ENCODE data around the gene ACCS.

Gene ACCS

DNA sequence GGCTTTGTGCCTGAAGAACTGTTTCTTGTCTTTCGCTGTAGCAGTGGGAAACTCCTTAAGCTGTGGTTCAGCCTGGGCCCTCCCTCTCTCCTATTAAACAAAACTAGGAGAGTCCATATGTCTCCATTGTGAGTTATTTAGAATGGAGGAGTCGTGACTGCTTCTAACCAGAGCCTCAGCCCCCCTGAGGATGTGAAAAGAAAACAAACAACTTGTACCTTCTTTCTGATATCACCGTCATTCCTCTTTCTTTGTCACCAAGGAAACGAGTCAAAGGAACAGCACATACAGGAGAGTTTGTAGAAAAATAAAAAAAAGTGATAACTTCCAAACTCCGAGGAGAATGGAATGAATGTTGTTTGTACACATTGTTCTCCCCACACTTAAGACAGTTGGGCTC lies 17.8 kb downstream of the ACCS start:
- in situ Hi-C loops (cut with HindIII; ENCODE audit: low sequenced_read_pairs), result no loop called here

GRCh38 chr11:44085330-44085729 lies 19.3 kb downstream of the ACCS start:
- in situ Hi-C loops (cut with HindIII; ENCODE audit: low sequenced_read_pairs), result no loop called here

- in situ Hi-C loops (cut with HindIII; ENCODE audit: low sequenced_read_pairs), result no loop called here
These were observed 22.3 kb downstream of the ACCS start for GRCh38 chr11:44088377-44088776.

GRCh38 chr11:44088871-44089270 lies 22.8 kb downstream of the ACCS start:
- in situ Hi-C loops (cut with HindIII; ENCODE audit: low sequenced_read_pairs), result no loop called here

GRCh38 chr11:44090539-44090938 lies 24.5 kb downstream of the ACCS start:
- in situ Hi-C loops (cut with HindIII; ENCODE audit: low sequenced_read_pairs), result no loop called here

DNA sequence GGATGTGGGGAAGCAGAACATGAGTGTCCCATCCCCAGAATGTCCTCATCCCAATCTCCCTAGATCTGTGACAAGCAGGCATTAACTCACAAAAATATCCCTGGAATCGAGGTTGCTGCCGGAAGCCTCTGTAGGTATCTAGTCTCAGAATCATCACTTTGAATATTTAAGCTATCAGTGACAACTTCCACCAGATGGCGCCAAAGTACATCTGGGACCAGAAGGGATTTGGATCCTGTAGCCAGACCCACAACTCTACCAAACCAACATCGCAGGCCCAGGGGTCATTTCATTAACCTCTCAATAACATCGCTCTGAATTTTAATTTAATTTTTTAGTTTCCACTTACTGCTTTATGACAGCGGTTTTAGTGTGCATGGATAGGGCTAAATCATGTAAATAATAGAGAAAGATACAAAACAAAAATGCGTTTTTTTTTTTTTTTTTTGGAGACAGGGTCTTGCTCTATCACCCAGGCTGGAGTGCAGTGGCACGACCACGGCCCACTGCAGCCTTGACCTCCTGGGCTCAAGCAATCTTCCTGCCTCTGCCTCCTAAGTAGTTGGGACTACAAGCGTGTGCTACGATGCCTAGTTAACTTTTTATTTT lies 28.3 kb downstream of the ACCS start:
- in situ Hi-C loops (cut with HindIII; ENCODE audit: low sequenced_read_pairs), result no loop called here

DNA sequence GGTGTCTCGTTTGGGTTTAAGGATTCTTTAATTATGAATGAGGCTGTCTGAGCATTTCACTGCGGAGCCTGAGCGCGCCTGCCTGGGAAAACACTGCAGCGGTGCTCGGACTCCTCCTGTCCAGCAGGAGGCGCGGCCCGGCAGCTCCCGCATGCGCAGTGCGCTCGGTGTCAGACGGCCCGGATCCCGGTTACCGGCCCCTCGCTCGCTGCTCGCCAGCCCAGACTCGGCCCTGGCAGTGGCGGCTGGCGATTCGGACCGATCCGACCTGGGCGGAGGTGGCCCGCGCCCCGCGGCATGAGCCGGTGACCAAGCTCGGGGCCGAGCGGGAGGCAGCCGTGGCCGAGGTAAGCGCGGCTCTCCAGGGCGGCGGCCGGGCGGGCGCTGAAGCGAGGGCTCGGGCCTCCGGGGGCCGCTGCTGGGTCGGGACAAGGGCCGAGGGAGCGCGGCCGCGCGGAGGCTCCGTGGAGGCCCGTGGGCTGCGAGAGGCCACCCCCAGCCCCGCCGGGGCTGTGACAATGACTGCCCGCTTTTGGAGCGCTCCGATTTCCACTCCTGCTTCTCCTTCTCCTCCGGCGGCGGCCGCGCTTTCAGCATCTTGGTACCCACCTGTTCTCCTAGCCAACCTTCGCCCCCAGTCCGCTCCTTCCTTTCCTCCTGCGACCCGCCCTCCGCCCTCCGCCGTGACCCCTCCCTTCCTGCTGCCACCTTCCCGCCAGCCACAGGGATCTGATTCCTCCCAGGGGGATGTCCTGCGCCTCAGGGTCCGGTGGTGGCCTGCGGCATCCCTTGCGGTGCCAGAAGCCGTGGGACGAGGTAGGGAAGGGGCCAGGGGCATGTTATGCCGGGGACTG lies 29.7 kb downstream of the ACCS start, which contains the start of gene EXT2:
Gene EXT2 (plus strand): TSS at position 173 of the 854 bp plus-strand sequence. CDS start 12,035 bp downstream, outside the sequence.
- in situ Hi-C loops (cut with HindIII; ENCODE audit: low sequenced_read_pairs), result no loop called here

- in situ Hi-C loops (cut with HindIII; ENCODE audit: low sequenced_read_pairs), result no loop called here
These were observed 30.5 kb downstream of the ACCS start for GRCh38 chr11:44096360-44097185.

DNA sequence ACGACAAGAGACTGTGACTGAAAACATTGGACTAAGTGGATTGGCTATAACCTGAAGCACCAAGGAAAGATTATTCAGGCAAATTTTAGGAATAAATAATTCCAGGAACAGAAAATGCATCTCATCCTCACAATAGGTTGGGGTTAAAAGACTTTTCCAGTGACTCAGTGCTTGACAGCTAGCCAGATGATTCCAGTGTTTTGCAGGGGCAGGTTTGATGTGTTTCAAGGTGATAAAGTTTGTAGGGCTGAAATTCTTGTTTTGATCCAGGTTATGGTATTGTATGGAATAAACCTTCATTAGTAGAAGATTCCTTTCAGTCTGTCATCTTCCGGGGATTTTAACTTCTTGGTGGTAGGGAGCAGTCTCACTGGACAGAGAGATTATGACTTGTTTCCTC lies 31.8 kb downstream of the ACCS start:
- in situ Hi-C loops (cut with HindIII; ENCODE audit: low sequenced_read_pairs), result no loop called here

GRCh38 chr11:44101098-44101497 lies 35.0 kb downstream of the ACCS start:
- in situ Hi-C loops (cut with HindIII; ENCODE audit: low sequenced_read_pairs), result loop anchor here (25.0 kb wide), 2 partner anchors 436 to 786 kb away; no protein-coding TSS in a partner anchor

- in situ Hi-C loops (cut with HindIII; ENCODE audit: low sequenced_read_pairs), result loop anchor here (25.0 kb wide), 2 partner anchors 433 to 783 kb away; no protein-coding TSS in a partner anchor
These were observed 38.6 kb downstream of the ACCS start for GRCh38 chr11:44104481-44105294.

GRCh38 chr11:44108260-44108659 lies 42.2 kb downstream of the ACCS start:
- in situ Hi-C loops (cut with HindIII; ENCODE audit: low sequenced_read_pairs), result loop anchor here (25.0 kb wide), 2 partner anchors 429 to 779 kb away; no protein-coding TSS in a partner anchor

GRCh38 chr11:44110231-44110679 lies 44.2 kb downstream of the ACCS start:
- in situ Hi-C loops (cut with HindIII; ENCODE audit: low sequenced_read_pairs), result loop anchor here (25.0 kb wide), 2 partner anchors 427 to 777 kb away; no protein-coding TSS in a partner anchor

DNA sequence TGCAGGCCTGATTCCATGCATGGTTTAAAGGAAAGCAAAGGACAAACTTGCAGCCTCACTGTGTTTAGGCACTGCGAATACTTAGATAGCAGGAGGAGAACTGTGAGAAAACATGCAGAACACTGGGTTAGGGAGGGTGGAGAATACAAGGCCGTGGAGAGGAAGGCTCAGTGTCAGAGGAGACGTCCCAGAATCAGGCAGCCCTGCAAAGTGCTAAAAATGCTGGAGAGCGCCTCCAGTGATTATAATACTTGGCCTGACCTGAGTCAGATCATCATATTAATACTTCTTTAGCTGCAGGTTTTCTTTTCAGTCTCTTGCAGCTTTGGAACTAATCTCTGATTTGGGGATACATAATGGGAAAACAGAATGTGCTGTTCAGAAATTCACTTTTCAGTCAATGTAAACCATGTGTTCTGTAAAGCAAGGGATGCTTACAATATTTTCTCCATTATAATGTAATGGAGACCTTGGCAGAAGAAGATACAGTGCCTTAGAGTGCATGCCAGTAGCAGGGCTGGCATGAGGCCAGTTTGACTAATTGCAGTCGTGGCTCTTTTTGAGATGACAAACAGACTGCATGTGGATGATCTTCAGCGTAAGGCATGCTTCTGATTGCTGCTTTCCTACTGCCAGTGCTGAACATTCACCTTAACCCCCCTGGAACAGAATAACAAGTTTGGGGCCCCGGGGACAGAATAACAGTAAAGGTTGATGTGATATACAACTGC lies 46.2 kb downstream of the ACCS start:
- in situ Hi-C loops (cut with HindIII; ENCODE audit: low sequenced_read_pairs), result loop anchor here (25.0 kb wide), 2 partner anchors 425 to 775 kb away; no protein-coding TSS in a partner anchor

DNA sequence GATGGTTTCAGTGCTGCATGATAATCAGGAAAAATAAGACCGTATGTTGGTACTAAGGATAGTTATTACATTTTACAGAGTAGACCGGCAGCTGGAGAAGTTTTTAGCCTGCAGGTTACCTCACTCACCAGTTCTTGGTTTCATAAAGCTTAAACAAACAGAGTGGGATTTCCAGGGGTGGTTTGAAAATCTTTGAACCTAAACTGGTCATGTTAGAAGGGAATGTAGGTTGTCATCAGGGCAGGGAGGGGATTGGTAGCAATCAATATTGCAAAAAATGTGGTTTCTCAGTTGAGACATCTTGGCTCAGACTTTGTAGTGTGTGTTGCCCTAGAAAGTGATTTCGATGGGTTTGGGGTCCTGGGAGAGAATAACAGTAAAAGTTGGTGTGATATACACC lies 46.9 kb downstream of the ACCS start:
- in situ Hi-C loops (cut with HindIII; ENCODE audit: low sequenced_read_pairs), result loop anchor here (25.0 kb wide), 2 partner anchors 424 to 774 kb away; no protein-coding TSS in a partner anchor

GRCh38 chr11:44113572-44113971 lies 47.5 kb downstream of the ACCS start:
- in situ Hi-C loops (cut with HindIII; ENCODE audit: low sequenced_read_pairs), result loop anchor here (25.0 kb wide), 2 partner anchors 424 to 774 kb away; no protein-coding TSS in a partner anchor

DNA sequence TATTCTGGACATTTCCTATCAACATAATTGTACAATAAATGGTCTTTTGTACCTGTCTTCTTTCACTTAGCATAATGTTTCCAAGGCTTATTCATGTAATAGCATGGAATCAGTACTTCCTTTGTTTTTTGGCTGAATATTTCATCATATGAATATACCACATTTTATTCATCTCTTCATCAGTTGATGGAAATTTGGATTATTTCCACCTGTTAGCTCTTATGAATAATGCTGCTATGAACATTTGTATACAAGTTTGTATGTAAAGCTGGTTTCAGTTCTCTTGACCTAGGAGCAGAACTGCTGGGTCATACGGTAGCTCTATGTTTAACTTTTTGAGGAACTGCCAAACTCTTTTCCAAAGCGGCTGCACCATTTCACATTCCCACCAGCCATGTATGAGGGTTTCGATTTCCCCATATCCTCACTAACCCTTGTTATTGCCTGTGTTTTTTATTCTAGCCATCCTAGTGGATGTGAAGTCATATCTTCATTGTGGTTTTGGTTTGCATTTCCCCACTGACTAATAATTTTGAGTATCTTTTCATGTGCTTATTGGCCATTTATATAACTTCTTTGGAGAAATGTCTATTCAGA lies 50.3 kb downstream of the ACCS start:
- in situ Hi-C loops (cut with HindIII; ENCODE audit: low sequenced_read_pairs), result loop anchor here (25.0 kb wide), 2 partner anchors 421 to 771 kb away; no protein-coding TSS in a partner anchor

DNA sequence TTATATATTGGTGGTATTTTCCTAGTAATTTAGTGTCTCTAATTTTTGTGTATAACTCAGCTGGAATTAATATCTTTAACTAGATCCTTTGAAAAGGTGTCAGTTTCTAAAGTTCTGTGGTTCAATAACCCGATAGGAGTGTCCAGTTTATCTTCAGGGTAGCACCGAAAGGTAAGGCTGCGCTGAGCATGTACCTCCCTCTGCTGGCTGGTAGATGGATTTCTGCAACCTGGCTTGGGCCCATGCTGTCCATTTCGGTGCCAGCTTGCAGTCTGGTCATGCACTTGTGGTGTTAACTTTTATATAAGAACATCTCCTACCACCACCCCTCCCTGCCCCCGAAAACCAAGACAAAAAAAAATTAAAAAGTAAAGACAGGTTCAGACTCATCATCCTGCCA lies 54.1 kb downstream of the ACCS start:
- in situ Hi-C loops (cut with HindIII; ENCODE audit: low sequenced_read_pairs), result loop anchor here (25.0 kb wide), 2 partner anchors 417 to 767 kb away; no protein-coding TSS in a partner anchor

DNA sequence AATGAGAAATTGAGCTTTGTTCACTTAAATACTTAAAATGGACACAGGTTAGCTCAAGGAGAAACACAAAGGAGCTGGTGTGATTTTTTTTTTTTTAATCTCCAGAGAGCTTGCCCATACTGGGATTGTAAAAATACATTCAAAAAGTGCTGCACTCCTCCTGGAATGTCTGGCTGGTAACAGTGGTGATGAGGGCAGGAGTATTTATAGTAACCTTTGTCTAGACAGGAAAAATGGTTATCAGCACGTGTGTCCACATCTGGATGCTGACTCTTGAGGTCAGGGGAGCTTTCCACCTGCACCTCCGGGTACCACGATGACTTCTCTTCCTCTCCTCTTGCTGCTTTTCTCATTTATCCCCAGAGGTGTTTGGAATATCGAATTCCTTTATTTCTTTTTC lies 59.5 kb downstream of the ACCS start:
- in situ Hi-C loops (cut with HindIII; ENCODE audit: low sequenced_read_pairs), result no loop called here
